ENCODE results near the gene UROS.

Gene UROS

DNA sequence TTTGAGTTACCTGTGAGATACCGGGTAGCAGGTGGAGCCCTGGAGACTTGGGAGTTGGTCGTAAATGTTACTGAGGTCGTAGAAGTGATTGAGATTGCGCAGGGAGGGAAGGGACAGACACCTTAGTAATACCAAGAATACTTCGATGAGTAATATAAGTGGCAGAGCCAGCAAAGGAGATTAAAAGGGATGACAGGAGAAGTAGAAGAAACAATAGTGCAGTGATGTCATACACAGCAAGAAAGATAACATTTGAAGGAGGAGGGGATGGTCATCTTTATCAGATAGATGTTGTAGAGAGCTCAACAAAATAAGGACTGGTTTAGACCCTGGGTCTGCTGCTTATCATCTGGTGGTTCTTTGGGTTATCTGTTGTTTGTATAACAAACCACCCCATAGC, 5.3 kb upstream of the UROS start:
- no peak for DNase-seq

DNA sequence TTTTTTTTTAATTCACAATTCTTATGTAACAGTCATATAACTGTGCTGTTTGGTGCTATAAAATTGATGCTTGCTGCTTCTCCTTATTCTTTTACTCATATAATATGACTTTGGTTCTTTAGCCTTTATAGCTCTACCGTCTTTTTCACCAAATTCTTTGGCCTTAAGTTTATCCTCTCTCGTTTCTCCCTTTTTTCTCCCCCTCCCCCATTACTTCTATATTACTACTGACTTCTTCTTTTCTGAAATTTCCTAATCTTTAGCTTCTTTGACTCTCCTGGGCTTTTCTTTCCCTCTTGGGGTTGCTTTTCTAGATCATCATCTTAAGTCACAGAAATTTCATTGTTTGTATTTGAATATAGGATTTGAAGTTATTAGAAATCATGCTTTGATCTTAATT, 4.1 kb upstream of the UROS start:
- no peak for DNase-seq

GRCh38 chr10:125824736-125825135, 1.7 kb upstream of the UROS start:
- DNase-seq, result peak; percentile 22

GRCh38 chr10:125823663-125824251, 699 bp upstream of the UROS start:
- DNase-seq, result no peak

- no peak for DNase-seq
These were observed 2.4 kb downstream of the UROS start for GRCh38 chr10:125820701-125821100.

DNA sequence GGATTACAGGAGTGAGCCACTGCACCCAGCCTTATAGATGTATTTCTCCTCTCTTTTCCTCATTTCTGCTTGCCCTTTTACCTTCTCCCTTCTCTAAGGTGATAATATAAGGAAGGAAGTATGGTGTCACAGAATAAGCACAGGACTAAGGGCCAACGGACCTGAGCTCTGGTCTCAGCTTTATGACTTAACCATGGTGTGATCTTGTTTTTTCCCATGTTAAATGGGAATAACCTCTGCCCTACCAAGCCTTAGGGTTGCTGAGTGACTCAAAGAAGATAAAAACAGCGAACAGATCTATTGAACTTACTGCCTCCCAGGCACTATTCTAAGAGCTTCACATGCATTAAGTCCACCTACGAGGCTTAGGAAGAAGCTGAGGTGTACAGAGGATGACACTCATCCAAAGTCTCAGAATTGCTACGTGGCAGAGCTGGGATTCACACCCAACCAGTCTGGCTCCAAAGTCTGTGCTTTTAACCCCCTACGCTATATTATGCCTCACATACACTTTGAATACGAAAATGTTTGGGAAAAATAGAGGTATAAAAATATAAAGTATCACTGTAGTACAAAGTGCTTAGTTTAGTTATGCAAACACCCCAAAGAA, 5.6 kb downstream of the UROS start:
- DNase-seq, result no peak

DNA sequence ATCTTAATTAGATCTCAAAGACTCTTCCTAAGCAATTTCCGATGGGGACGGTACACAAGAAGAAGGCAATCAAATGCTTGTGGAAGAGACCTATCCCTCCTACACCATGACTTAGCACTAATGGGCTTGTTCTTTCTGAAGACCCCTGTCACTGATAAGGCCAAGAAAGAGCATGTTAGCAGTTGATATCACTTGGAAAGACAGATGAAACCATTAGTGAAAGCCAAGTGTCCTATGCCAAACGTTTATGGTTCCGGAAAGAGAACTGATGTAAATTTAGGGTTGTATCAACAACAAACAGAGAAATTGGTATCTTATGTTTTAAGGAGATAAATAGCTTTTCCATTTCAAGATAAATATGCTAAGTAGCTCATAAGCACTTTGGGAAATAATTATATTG, 6.5 kb downstream of the UROS start:
- no peak for DNase-seq

DNA sequence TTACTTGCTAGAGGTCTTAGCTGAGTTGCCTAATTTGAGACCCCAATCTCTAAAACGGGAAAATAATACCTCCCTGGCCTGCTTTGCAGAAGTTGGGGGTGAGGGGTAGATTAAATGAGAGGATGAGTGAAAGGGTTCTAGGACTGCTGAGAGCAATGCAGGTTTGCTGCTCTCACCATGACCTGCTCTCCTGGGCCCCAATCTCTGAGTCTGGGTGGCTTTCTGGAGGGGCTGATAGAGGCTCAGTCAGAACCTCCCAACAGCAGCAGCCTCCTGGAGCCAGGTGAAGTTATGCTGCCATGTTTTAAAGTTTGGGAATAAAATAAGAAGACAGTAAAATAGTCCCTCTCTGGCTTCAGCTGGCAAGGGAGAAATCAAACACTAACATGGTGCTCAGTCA, 7.3 kb downstream of the UROS start:
- DNase-seq, result no peak

GRCh38 chr10:125812128-125812750, 10.8 kb downstream of the UROS start:
- peak; percentile 77 for DNase-seq

- DNase-seq, result peak; percentile 83
These were observed 11.8 kb downstream of the UROS start for GRCh38 chr10:125811251-125811650.

DNA sequence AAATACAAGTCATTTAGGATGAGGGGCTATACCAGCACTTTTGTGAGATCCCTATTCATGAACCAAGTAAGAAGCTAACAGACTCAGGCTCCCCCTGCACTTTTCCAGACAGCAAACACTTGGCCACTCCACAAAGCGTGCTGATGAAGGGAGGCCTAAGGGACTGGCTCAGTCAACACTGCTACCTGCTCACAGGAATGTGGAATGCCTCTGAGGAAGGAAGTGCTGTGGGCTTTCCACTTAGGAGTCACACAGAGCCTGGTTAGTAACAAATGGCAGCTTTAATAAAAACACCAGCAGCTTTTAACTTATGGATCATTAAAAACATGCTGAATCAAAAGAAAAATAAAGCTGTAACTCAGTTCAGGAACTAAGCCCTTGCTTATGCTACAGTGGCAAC, 15.0 kb downstream of the UROS start:
- no peak for DNase-seq

DNA sequence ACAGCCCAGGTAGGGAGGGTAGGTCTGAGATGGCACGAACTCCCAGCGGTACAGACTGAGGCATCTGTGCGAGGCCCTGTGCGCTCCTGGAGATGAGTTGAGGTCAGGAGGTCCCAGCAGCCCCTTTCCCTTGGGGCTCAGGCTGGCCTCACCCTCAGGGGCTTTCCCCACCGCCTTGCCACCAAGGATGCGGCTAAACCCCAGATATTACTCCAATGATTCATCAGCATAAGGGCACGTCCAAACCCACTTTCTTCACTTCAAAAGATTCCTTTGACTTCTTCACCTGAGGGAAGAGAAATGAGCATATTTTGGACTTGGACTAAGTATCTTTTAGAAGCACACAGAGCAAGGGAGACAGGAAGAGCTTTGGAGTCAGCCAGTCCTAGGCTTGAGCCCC, 20.3 kb downstream of the UROS start:
- DNase-seq, result no peak

- DNase-seq, result no peak
These were observed 20.9 kb downstream of the UROS start for GRCh38 chr10:125802131-125802530.

GRCh38 chr10:125801574-125801973, 21.5 kb downstream of the UROS start:
- DNase-seq, result no peak

- no peak for DNase-seq
These were observed 23.4 kb downstream of the UROS start for GRCh38 chr10:125799451-125800182.

DNA sequence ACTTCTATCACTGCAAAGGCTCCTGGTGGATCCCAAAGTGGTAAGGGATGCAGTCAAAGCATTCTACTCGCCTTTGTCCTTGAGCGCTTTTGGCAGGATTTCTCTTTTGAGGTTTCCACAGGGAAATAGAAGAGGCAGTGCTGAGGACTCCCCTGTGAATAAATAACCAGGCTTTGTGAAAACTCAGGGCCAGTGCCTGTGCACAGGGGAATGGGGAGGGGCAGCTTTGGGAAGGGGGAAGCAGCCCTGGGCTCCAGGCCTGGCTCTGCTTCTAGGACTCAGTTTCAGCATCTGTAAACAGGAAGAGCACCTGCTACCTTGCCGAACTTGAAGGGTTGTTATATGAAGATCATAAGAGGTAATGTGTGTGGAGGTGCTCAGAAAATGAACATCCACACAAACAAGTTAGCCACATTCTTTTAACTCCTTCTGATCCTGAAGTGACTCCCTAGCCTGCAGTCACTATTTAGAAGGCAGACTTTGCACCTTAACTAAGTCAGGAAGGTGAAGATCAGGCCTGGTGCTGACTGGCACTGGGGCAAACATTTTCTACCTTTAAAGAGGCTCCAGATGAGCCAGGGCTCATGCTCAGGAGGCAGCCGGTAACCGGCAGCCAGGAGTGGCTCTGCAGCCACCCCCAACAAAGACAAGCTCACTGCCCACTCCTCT, 24.9 kb downstream of the UROS start:
- no peak for DNase-seq

DNA sequence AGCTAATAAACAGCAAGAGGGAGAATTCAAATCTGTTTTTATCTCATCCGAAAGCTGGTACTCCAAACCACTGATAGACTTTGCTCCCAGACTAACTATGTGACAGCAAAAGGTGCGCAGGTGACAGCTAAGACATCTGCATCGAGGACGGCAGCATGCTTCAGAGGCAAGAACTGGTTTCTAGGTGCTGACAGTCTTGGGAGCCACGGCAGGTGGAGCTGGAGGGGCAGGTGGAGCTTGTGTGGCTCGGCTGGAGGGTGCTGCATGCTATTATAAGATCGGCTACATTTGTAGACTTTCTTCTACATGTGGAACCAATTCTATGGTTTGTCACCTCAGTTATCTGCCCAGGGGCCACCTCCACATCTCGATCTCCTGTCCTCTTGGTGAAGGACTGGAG, 25.6 kb downstream of the UROS start:
- no peak for DNase-seq

DNA sequence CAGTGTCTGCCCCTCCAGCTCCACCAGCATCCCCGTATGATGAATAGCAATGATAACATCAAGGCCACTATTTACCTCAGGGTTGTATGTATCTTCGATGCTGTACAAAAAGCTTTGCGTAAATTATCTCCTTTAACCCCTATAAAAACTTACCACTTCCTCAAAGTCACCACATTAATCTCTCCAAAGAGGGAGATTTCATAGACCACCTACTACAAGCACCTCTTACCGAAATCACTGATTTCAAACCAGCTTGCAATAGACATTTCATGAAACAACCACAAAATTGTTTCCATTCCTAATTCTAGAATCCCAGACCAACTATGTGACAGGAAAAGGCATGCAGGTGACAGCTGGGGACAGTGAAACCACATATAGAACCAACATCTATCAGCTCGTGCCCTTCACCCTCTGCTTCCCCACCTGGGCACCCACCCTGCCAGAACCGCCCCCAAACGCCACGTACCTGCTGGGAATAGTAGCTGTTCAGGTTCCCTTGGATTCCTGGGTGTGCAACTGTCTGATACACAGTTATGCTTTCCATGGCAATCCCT, 27.3 kb downstream of the UROS start:
- no peak for DNase-seq

DNA sequence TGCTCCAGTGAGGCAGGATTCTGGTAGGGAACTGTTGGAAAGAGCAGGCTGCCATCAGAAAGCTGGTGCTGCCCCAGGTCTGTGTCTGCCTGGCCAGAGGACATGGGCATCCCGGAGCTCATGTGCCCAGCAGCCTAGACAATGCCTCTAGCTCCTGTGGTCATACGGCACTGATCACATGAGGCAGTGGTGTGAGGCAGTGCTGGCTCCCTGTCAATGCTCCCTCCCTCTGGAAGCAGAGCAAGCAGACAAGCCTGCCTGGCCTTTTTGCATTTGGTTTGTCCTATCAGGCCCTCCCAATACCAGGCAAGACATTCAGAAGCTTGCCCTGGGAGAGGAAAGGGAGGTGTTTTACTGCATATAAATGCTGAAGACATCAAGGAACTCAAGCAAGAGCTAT, 27.9 kb downstream of the UROS start:
- DNase-seq, result no peak

GRCh38 chr10:125792342-125793300, 30.4 kb downstream of the UROS start:
- no peak for DNase-seq

DNA sequence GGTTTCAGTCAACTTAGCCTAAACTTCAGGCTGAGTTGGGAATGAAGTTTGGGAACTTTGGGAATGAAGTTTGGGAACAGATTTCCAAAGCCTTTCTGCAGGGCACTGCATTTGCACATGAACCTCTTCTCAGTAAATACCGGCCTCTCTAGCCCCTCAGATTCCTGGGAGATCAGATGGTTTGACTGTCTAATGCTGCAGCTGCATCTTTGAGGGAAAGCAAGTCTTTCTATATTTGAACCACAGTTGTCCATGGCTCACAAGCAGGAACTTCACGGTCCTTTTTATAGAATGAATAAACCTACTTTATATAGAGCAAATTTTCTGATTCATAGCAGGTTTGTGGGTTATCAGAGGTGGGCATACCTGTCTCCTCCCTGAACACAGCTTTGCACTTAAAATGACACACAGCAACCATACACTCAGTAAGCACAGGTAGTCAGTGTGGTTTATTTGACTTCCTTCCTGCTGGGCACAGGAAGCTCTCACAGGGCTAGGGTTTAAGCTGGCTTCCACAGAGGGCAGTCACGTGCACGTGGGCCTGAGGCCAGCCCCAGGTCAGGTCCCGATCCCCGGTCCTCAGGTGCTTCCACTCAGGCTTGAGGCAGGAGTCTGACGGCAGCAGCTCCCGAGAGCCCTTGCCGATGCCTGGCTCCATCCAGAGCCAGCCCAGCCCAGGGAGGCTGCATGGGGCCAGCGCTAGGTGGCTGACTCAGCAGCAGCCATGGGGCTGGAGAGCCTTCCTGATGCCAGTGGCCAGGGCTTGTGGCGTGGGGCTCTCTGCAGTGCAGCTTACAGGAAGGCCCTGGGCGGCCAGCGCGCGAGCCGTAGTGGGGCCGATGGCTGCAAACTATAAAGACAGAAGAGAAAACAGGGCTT, 34.7 kb downstream of the UROS start:
- DNase-seq, result no peak
